Mammary epithelial cell (primary cell): Measurements from ENCODE around the gene PDCL2.

Source experiments
- CTCF ChIP-seq, 2 donors: IDR thresholded peaks in 1 of 2; conservative IDR thresholded peaks in 1 of 2; 2 replicates each; pipeline ENCODE4 v1.5.1; 2011 to 2012; ENCODE audit warnings: inconsistent platforms in 2 of 2, low read length in 2 of 2, mild to moderate bottlenecking in 2 of 2, control low read depth in 1 of 2, low read depth in 1 of 2; ENCODE audit not compliant: insufficient read depth in 1 of 2; ENCODE audit errors: extremely low read depth in 1 of 2
- EZH2 ChIP-seq: IDR thresholded peaks from 2 replicates; pipeline ENCODE4 v1.6.1; 2012; ENCODE audit warnings: low read length, inconsistent platforms, borderline replicate concordance

GRCh38 chr4:55534306-55534705 lies 57.7 kb downstream of the PDCL2 start:
- TF ChIP-seq CTCF (conservative IDR thresholded peaks at IDR 0.05 in 1 of 2, IDR thresholded peaks at IDR 0.05 in 1 of 2; ENCODE audit: extremely low read depth in 1 of 2, insufficient read depth in 1 of 2, low read depth in 1 of 2, low read length in 2 of 2) (no peak), EZH2 (no peak)
